ENCODE data around the gene TCEAL9. TPM values are rescaled to one million over a fixed set of nuclear protein-coding genes. Genes with fewer than 3 reads are reported as not detected.

Gene TCEAL9
- total RNA-seq, 2 experiments from 2014 or later, result 2.0 TPM; not detected in 1

GRCh38 chrX:103363046-103363445, 6.7 kb downstream of the TCEAL9 start:
- Histone ChIP-seq H4K20me1 (ENCODE audit: insufficient read depth, low read length) (no peaks in the 10 kb centered on the region), H3K27ac (ENCODE audit: low read depth, low read length, poor library complexity, severe bottlenecking) (no peak overlapping the region), H3K9me3 (ENCODE audit: low read length) (no peaks in the 10 kb centered on the region), H3K4me2 (ENCODE audit: low read length) (no peak overlapping the region), H2AFZ (ENCODE audit: low read length) (no peak overlapping the region), H3K4me3 (ENCODE audit: low read depth, low read length, poor library complexity, severe bottlenecking) (no peak overlapping the region), H3K79me2 (ENCODE audit: insufficient read depth, low read depth, low read length) (no peaks in the 10 kb centered on the region), H3K36me3 (ENCODE audit: insufficient read depth, low read length) (no peaks in the 10 kb centered on the region), H3K9me2 (ENCODE audit: insufficient read depth, low read length) (no peaks in the 10 kb centered on the region), H3K4me1 (ENCODE audit: insufficient read depth, low read length, poor library complexity, severe bottlenecking) (no peaks in the 10 kb centered on the region)
- no peak for TF ChIP-seq EZH2phosphoT487 (IDR thresholded peaks at IDR 0.05; ENCODE audit: borderline replicate concordance, low read depth, low read length)
- no peak for TF ChIP-seq CTCF (conservative IDR thresholded peaks at IDR 0.05; ENCODE audit: low read length)
- BruUV-seq (replicated peaks), result no TSS peak
- intact Hi-C loops (cut with micrococcal nuclease; ENCODE audit: unreplicated experiment), result no loop called here
- POLR2A ChIA-PET, result no interaction called here
- no peak for DNase-seq (ENCODE audit: low spot score)
- CTCF ChIA-PET (ENCODE audit: unreplicated experiment), result no interaction called here

GRCh38 chrX:103367502-103367901, 11.2 kb downstream of the TCEAL9 start:
- Histone ChIP-seq H3K9me3 (ENCODE audit: low read length) (no peaks in the 10 kb centered on the region), H3K36me3 (ENCODE audit: insufficient read depth, low read length) (no peaks in the 10 kb centered on the region), H3K79me2 (ENCODE audit: insufficient read depth, low read depth, low read length) (no peaks in the 10 kb centered on the region), H2AFZ (ENCODE audit: low read length) (no peak overlapping the region), H3K27ac (ENCODE audit: low read depth, low read length, poor library complexity, severe bottlenecking) (no peak overlapping the region), H3K4me1 (ENCODE audit: insufficient read depth, low read length, poor library complexity, severe bottlenecking) (no peaks in the 10 kb centered on the region), H3K4me2 (ENCODE audit: low read length) (no peak overlapping the region), H3K4me3 (ENCODE audit: low read depth, low read length, poor library complexity, severe bottlenecking) (no peak overlapping the region), H3K9me2 (ENCODE audit: insufficient read depth, low read length) (no peaks in the 10 kb centered on the region), H4K20me1 (ENCODE audit: insufficient read depth, low read length) (no peaks in the 10 kb centered on the region)
- TF ChIP-seq EZH2phosphoT487 (IDR thresholded peaks at IDR 0.05; ENCODE audit: borderline replicate concordance, low read depth, low read length), result no peak
- TF ChIP-seq CTCF (conservative IDR thresholded peaks at IDR 0.05; ENCODE audit: low read length), result no peak
- BruUV-seq (replicated peaks), result no TSS peak
- intact Hi-C loops (cut with micrococcal nuclease; ENCODE audit: unreplicated experiment), result no loop called here
- POLR2A ChIA-PET, result no interaction called here
- no peak for DNase-seq (ENCODE audit: low spot score)
- CTCF ChIA-PET (ENCODE audit: unreplicated experiment), result no interaction called here

GRCh38 chrX:103369479-103369878, 13.2 kb downstream of the TCEAL9 start:
- Histone ChIP-seq H3K27ac (ENCODE audit: low read depth, low read length, poor library complexity, severe bottlenecking) (no peak overlapping the region), H3K9me2 (ENCODE audit: insufficient read depth, low read length) (no peaks in the 10 kb centered on the region), H3K4me1 (ENCODE audit: insufficient read depth, low read length, poor library complexity, severe bottlenecking) (no peaks in the 10 kb centered on the region), H2AFZ (ENCODE audit: low read length) (no peak overlapping the region), H3K79me2 (ENCODE audit: insufficient read depth, low read depth, low read length) (no peaks in the 10 kb centered on the region), H4K20me1 (ENCODE audit: insufficient read depth, low read length) (no peaks in the 10 kb centered on the region), H3K4me3 (ENCODE audit: low read depth, low read length, poor library complexity, severe bottlenecking) (no peak overlapping the region), H3K4me2 (ENCODE audit: low read length) (no peak overlapping the region), H3K36me3 (ENCODE audit: insufficient read depth, low read length) (no peaks in the 10 kb centered on the region), H3K9me3 (ENCODE audit: low read length) (no peaks in the 10 kb centered on the region)
- DNase-seq (ENCODE audit: low spot score), result no peak
- CTCF ChIA-PET (ENCODE audit: unreplicated experiment), result no interaction called here
- POLR2A ChIA-PET, result no interaction called here
- BruUV-seq (replicated peaks), result no TSS peak
- TF ChIP-seq EZH2phosphoT487 (IDR thresholded peaks at IDR 0.05; ENCODE audit: borderline replicate concordance, low read depth, low read length), result no peak
- no peak for TF ChIP-seq CTCF (conservative IDR thresholded peaks at IDR 0.05; ENCODE audit: low read length)
- intact Hi-C loops (cut with micrococcal nuclease; ENCODE audit: unreplicated experiment), result no loop called here
